IMR-90 (cell line): Measurements from ENCODE around the gene LAPTM5. TPM values are rescaled to one million over a fixed set of nuclear protein-coding genes. Genes with fewer than 3 reads are reported as not detected.

Experiments used
- ATAC-seq: fragments of 200-7000 bp; cut with Tn5 transposase; 2 replicates; pipeline ENCODE4 v1.9.1; 2020; ENCODE audit warnings: low read depth, mild to moderate bottlenecking, moderate library complexity
- BruUV-seq: library from RNA; stranded (reverse); fragments of 400-500 nt; replicated peaks from 2 replicates; lab custom pipeline; 2021; lab: Mats Ljungman, UMichigan
- CTCF ChIA-PET: fragments of 300-600 bp; formaldehyde crosslinking; extraction: SDS; loops from one replicate; lab custom pipeline; 2021; ENCODE audit warnings: antibody characterized with exemption; lab: Yijun Ruan, JAX
- POLR2A ChIA-PET: fragments of 300-600 bp; sonication (Branson Sonifier 250); formaldehyde crosslinking; loops from one replicate; lab custom pipeline; 2022; ENCODE audit warnings: antibody characterized with exemption; ENCODE audit not compliant: unreplicated experiment; lab: Charles Lee
- DNase-seq: peaks from one replicate; pipeline ENCODE4 v3.0.0; 2013
- H2AFZ ChIP-seq: replicated peaks from 2 replicates; pipeline ENCODE3; 2013; ENCODE audit warnings: low read length, mild to moderate bottlenecking; ENCODE audit not compliant: poor library complexity
- H2AK5ac ChIP-seq: 2 replicates; pipeline ENCODE4 v1.6.1; 2013; ENCODE audit warnings: low read depth, low read length, inconsistent platforms
- H2AK9ac ChIP-seq: replicated peaks from 2 replicates; pipeline ENCODE3; 2013; ENCODE audit warnings: mild to moderate bottlenecking, low read depth, low read length, moderate library complexity; ENCODE audit not compliant: poor library complexity
- H2BK120ac ChIP-seq: 2 replicates; pipeline ENCODE4 v1.6.1; 2013; ENCODE audit warnings: low read depth, low read length, inconsistent platforms
- H2BK15ac ChIP-seq: 3 replicates; pipeline ENCODE4 v1.6.1; 2013; ENCODE audit warnings: low read depth, low read length, inconsistent platforms
- H2BK20ac ChIP-seq: 2 replicates; pipeline ENCODE4 v1.6.1; 2013; ENCODE audit warnings: low read depth, mild to moderate bottlenecking, inconsistent platforms, low read length, moderate library complexity
- H2BK5ac ChIP-seq: 2 replicates; pipeline ENCODE4 v1.6.1; 2013; ENCODE audit warnings: mild to moderate bottlenecking, low read depth, low read length, inconsistent platforms; ENCODE audit not compliant: poor library complexity, severe bottlenecking
- H3K14ac ChIP-seq: replicated peaks from 2 replicates; pipeline ENCODE4 v1.6.1; 2013; ENCODE audit warnings: low read depth, low read length, inconsistent platforms
- H3K18ac ChIP-seq: 2 replicates; pipeline ENCODE4 v1.6.1; 2013; ENCODE audit warnings: low read depth, low read length, control low read depth
- H3K23ac ChIP-seq: 2 replicates; pipeline ENCODE4 v1.6.1; 2013; ENCODE audit warnings: low read depth, low read length, inconsistent platforms
- H3K27ac ChIP-seq: 2 replicates; pipeline ENCODE4 v1.5.1; 2013; ENCODE audit warnings: mild to moderate bottlenecking, control low read depth, low read length; ENCODE audit not compliant: insufficient read depth
- H3K27me3 ChIP-seq: 2 replicates; pipeline ENCODE4 v1.6.1; 2013; ENCODE audit warnings: low read length; ENCODE audit not compliant: control insufficient read depth, insufficient read depth
- H3K36me3 ChIP-seq: 2 replicates; pipeline ENCODE4 v1.6.1; 2013; ENCODE audit warnings: low read length, mixed read lengths; ENCODE audit not compliant: control insufficient read depth, insufficient read depth
- H3K4ac ChIP-seq: 2 replicates; pipeline ENCODE4 v1.6.1; 2013; ENCODE audit warnings: low read depth, low read length, inconsistent platforms
- H3K4me1 ChIP-seq: 2 replicates; pipeline ENCODE4 v1.6.1; 2013; ENCODE audit warnings: low read length, mixed read lengths; ENCODE audit not compliant: control insufficient read depth, insufficient read depth
- H3K4me2 ChIP-seq: 2 replicates; pipeline ENCODE4 v1.6.1; 2013; ENCODE audit warnings: low read depth, mild to moderate bottlenecking, control low read depth, low read length, moderate library complexity
- H3K4me3 ChIP-seq: 2 replicates; pipeline ENCODE4 v1.5.1; 2013; ENCODE audit warnings: low read depth, mild to moderate bottlenecking, control low read depth, low read length, moderate library complexity; ENCODE audit not compliant: insufficient read depth
- H3K56ac ChIP-seq: 2 replicates; pipeline ENCODE4 v1.6.1; 2013; ENCODE audit warnings: low read length, inconsistent platforms; ENCODE audit not compliant: insufficient read depth; ENCODE audit errors: extremely low read depth
- H3K79me1 ChIP-seq, 2 experiments: 2 replicates each; pipeline ENCODE4 v1.6.1; 2013; ENCODE audit warnings: low read length in 2 of 2, inconsistent platforms in 1 of 2, low read depth in 1 of 2
- H3K9ac ChIP-seq: 2 replicates; pipeline ENCODE4 v1.6.1; 2013; ENCODE audit warnings: low read depth, low read length, control low read depth
- H3K9me1 ChIP-seq: 2 replicates; pipeline ENCODE4 v1.6.1; 2013; ENCODE audit warnings: low read length, inconsistent platforms; ENCODE audit not compliant: insufficient read depth
- H3K9me3 ChIP-seq: 2 replicates; pipeline ENCODE4 v1.6.1; 2013; ENCODE audit warnings: low read length; ENCODE audit not compliant: control insufficient read depth, insufficient read depth
- H4K20me1 ChIP-seq: 2 replicates; pipeline ENCODE4 v1.6.1; 2013; ENCODE audit warnings: low read length, inconsistent platforms; ENCODE audit not compliant: insufficient read depth
- H4K5ac ChIP-seq: 2 replicates; pipeline ENCODE4 v1.6.1; 2013; ENCODE audit warnings: mild to moderate bottlenecking, low read depth, low read length, control low read depth
- H4K8ac ChIP-seq, 2 experiments: 2 replicates each; pipeline ENCODE4 v1.6.1; 2013; ENCODE audit warnings: low read depth in 2 of 2, low read length in 2 of 2, control low read depth in 1 of 2, inconsistent platforms in 1 of 2
- H4K91ac ChIP-seq: 2 replicates; pipeline ENCODE4 v1.6.1; 2013; ENCODE audit warnings: low read depth, low read length, inconsistent platforms; ENCODE audit not compliant: insufficient read depth
- BHLHE40 ChIP-seq: fragments of 150-350 bp; IDR thresholded peaks from 2 replicates; pipeline ENCODE4 v1.6.1; 2016; ENCODE audit warnings: mild to moderate bottlenecking, low read depth, low read length
- CEBPB ChIP-seq: IDR thresholded peaks from 2 replicates; pipeline ENCODE4 v1.6.1; 2012; ENCODE audit warnings: low read depth, low read length, improper control_type of control experiment
- CHD1 ChIP-seq: IDR thresholded peaks from 2 replicates; pipeline ENCODE4 v1.6.1; 2012; ENCODE audit warnings: low read depth, low read length, improper control_type of control experiment
- FOS ChIP-seq: fragments of 150-350 bp; IDR thresholded peaks from 2 replicates; pipeline ENCODE4 v1.6.1; 2016; ENCODE audit warnings: low read depth, low read length
- MAZ ChIP-seq: IDR thresholded peaks from 2 replicates; pipeline ENCODE4 v1.6.1; 2012; ENCODE audit warnings: low read depth, mild to moderate bottlenecking, low read length, improper control_type of control experiment, moderate library complexity, borderline replicate concordance
- MXI1 ChIP-seq: IDR thresholded peaks from 2 replicates; pipeline ENCODE4 v1.6.1; 2012; ENCODE audit warnings: low read depth, mild to moderate bottlenecking, low read length, moderate library complexity, borderline replicate concordance
- NFE2L2 ChIP-seq: fragments of 150-350 bp; IDR thresholded peaks from 2 replicates; pipeline ENCODE4 v1.6.1; 2016; ENCODE audit warnings: low read depth, mild to moderate bottlenecking, low read length
- RAD21 ChIP-seq: IDR thresholded peaks from 2 replicates; pipeline ENCODE4 v1.6.1; 2012; ENCODE audit warnings: low read length, improper control_type of control experiment
- RCOR1 ChIP-seq: IDR thresholded peaks from 2 replicates; pipeline ENCODE4 v1.6.1; 2012; ENCODE audit warnings: mild to moderate bottlenecking, low read length, improper control_type of control experiment; ENCODE audit not compliant: insufficient replicate concordance
- RFX5 ChIP-seq: IDR thresholded peaks from 2 replicates; pipeline ENCODE4 v1.8.0; 2012; ENCODE audit warnings: low read depth, mild to moderate bottlenecking, low read length, moderate library complexity
- SMC3 ChIP-seq: fragments of 150-350 bp; IDR thresholded peaks from 2 replicates; pipeline ENCODE4 v1.6.1; 2016; ENCODE audit warnings: low read depth, mild to moderate bottlenecking, antibody characterized with exemption, low read length, moderate library complexity
- WGBS, 2 experiments: methylation state at CpG; one replicate each; pipeline versions ENCODE4 v1.1.5 to v1.1.7; 2013; ENCODE audit warnings: missing lambda C conversion rate in 2 of 2; ENCODE audit not compliant: insufficient read length in 1 of 2; ENCODE audit errors: extremely low coverage in 2 of 2; 5-methylcytosine and 5-hydroxymethylcytosine counted together
- dilution Hi-C: fragments of 300-500 bp; cut with HindIII; formaldehyde crosslinking; loops from one replicate; pipeline ENCODE4 v1.14.3; 2018; ENCODE audit warnings: low sequenced_read_pairs; ENCODE audit not compliant: unreplicated experiment
- in situ Hi-C: fragments of 300-500 bp; cut with MboI; formaldehyde crosslinking; loops from 3 replicates; pipeline ENCODE4 v1.14.3; 2019; ENCODE audit warnings: low sequenced_read_pairs, inconsistent platforms, mixed read lengths
- intact Hi-C: fragments of 100-400 bp; cut with micrococcal nuclease; formaldehyde crosslinking; loops from 2 replicates; pipeline ENCODE4 v1.10.0; 2022
- polyA plus RNA-seq, 3 experiments: library from polyadenylated mRNA; depleted of rRNA; stranded (reverse); fragments of >200 nt; gene quantifications; 2 replicates each; pipeline ENCODE4 v1.2.3, GENCODE V29; 2012; ENCODE audit warnings: low replicate concordance in 1 of 3
- total RNA-seq: library from RNA; depleted of rRNA; stranded (reverse); fragments of >200 nt; gene quantifications from 2 replicates; pipeline ENCODE4 v1.2.3, GENCODE V29; 2012
- TF ChIP-seq, protein P1 (sequence below): fragments of 150-350 bp; IDR thresholded peaks from 2 replicates; pipeline ENCODE4 v1.6.1; 2016; ENCODE audit warnings: low read depth, mild to moderate bottlenecking, low read length, moderate library complexity, borderline replicate concordance
- TF ChIP-seq, protein P2 (sequence below): fragments of 150-350 bp; IDR thresholded peaks from 2 replicates; pipeline ENCODE4 v1.6.1; 2017; ENCODE audit warnings: mild to moderate bottlenecking, antibody characterized with exemption, low read length, low read depth
- TF ChIP-seq, protein P3 (sequence below): conservative IDR thresholded peaks from 2 replicates; pipeline ENCODE4 v1.5.1; 2012; ENCODE audit warnings: mild to moderate bottlenecking, low read depth, low read length, improper control_type of control experiment

Gene LAPTM5
- total and polyA plus RNA-seq, 2 of the 4 experiments (the other 2 are of a cell fraction): 0.09 TPM; not detected in 1

DNA sequence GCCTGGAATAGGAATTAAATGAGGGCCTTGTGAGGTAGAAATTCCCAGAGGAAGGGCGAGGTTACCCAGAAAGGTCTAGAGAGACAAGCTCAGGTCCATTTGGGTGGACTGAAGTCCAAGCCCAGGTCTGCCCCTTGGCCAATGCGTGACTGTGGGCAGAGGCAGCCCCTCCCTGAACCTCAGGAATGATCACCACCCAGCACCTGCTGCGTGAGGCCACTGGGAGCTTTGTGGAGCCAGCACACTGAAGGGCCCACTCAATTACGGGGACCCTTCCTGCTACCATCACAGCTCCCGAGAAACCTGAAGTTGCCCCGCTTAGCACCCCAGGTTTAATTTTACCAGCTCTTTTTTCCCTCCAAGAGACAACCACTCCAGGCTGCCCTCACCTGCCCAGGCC lies 27.7 kb downstream of the LAPTM5 start:
- dilution Hi-C loops: no loop called here
- in situ Hi-C loops: loop anchor here (5.0 kb wide), 1 partner anchor 182 kb away; no protein-coding TSS in a partner anchor
- H2BK120ac ChIP-seq: no peak overlapping the region
- 95% methylated on average over 3 of the region's 6 CpGs; no CpG with 5 or more reads in 1 of the 2 experiments for WGBS, 2 experiments
- no peak overlapping the region for H2BK20ac ChIP-seq
- no peaks in the 10 kb centered on the region for H3K9me3 ChIP-seq
- POLR2A ChIA-PET: no interaction called here
- H3K27me3 ChIP-seq: peaks cover 11% of the 10 kb centered on the region; the same call in 1 of the 2 replicates
- H3K9ac ChIP-seq: no peak overlapping the region
- H3K36me3 ChIP-seq: no peaks in the 10 kb centered on the region
- H3K23ac ChIP-seq: no peak overlapping the region
- H4K5ac ChIP-seq: no peak overlapping the region
- H3K27ac ChIP-seq: no peak overlapping the region
- ATAC-seq (no peak), DNase-seq (no peak)
- H3K9me1 ChIP-seq: no peaks in the 10 kb centered on the region
- H2BK15ac ChIP-seq: no peak overlapping the region
- CTCF ChIA-PET: interaction anchor here (0.9 to 1.2 kb wide), 2 partner anchors 48 to 72 kb away, joined by 3 to 4 read pairs; no protein-coding TSS in a partner anchor
- peaks cover 10% of the 10 kb centered on the region; the same call in 1 of the 2 replicates for H3K4me1 ChIP-seq
- intact Hi-C loops: no loop called here
- no TSS peak for BruUV-seq
- no peak overlapping the region for H3K18ac ChIP-seq
- H3K4ac ChIP-seq: no peak overlapping the region
- no peak overlapping the region for H2AK9ac ChIP-seq
- no peaks in the 10 kb centered on the region for H4K20me1 ChIP-seq
- H4K91ac ChIP-seq: no peak overlapping the region
- H3K79me1 ChIP-seq: no peaks in the 10 kb centered on the region
- no peak overlapping the region for H2AK5ac ChIP-seq
- H3K56ac ChIP-seq: no peak overlapping the region
- no peak overlapping the region for H3K14ac ChIP-seq
- H2BK5ac ChIP-seq: no peak overlapping the region
- no peak overlapping the region for H4K8ac ChIP-seq
- TF ChIP-seq MXI1 (no peak), CHD1 (no peak), RFX5 (no peak), FOS (no peak), CEBPB (no peak), SMC3 (no peak), BHLHE40 (no peak), NFE2L2 (no peak), RCOR1 (no peak), MAZ (no peak), RAD21 (no peak)
- TF ChIP-seq, protein P1, sequence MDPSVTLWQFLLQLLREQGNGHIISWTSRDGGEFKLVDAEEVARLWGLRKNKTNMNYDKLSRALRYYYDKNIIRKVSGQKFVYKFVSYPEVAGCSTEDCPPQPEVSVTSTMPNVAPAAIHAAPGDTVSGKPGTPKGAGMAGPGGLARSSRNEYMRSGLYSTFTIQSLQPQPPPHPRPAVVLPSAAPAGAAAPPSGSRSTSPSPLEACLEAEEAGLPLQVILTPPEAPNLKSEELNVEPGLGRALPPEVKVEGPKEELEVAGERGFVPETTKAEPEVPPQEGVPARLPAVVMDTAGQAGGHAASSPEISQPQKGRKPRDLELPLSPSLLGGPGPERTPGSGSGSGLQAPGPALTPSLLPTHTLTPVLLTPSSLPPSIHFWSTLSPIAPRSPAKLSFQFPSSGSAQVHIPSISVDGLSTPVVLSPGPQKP: no peak
- TF ChIP-seq, protein P2, sequence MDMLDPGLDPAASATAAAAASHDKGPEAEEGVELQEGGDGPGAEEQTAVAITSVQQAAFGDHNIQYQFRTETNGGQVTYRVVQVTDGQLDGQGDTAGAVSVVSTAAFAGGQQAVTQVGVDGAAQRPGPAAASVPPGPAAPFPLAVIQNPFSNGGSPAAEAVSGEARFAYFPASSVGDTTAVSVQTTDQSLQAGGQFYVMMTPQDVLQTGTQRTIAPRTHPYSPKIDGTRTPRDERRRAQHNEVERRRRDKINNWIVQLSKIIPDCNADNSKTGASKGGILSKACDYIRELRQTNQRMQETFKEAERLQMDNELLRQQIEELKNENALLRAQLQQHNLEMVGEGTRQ: no peak
- TF ChIP-seq, protein P3, sequence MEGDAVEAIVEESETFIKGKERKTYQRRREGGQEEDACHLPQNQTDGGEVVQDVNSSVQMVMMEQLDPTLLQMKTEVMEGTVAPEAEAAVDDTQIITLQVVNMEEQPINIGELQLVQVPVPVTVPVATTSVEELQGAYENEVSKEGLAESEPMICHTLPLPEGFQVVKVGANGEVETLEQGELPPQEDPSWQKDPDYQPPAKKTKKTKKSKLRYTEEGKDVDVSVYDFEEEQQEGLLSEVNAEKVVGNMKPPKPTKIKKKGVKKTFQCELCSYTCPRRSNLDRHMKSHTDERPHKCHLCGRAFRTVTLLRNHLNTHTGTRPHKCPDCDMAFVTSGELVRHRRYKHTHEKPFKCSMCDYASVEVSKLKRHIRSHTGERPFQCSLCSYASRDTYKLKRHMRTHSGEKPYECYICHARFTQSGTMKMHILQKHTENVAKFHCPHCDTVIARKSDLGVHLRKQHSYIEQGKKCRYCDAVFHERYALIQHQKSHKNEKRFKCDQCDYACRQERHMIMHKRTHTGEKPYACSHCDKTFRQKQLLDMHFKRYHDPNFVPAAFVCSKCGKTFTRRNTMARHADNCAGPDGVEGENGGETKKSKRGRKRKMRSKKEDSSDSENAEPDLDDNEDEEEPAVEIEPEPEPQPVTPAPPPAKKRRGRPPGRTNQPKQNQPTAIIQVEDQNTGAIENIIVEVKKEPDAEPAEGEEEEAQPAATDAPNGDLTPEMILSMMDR: no peak
- no peak overlapping the region for H3K4me2 ChIP-seq
- no peak overlapping the region for H3K4me3 ChIP-seq
- peak overlapping the region; percentile 24 for H2AFZ ChIP-seq
